AG09309 (cell line): ENCODE measurements around the gene SEC22A.
"Not testable (repeated sequence)": the region's sequence is repeated elsewhere in the genome, so short reads cannot be mapped to it uniquely, and the experiment has no call there.

ENCODE experiments used
- DNase-seq: peaks from one replicate; pipeline ENCODE4 v3.0.0-alpha.2; 2010; ENCODE audit warnings: low read depth
- H3K4me3 ChIP-seq: 2 replicates; pipeline ENCODE4 v1.5.1; 2011; ENCODE audit warnings: mild to moderate bottlenecking, low read depth, low read length, moderate library complexity; ENCODE audit not compliant: control insufficient read depth
- CTCF ChIP-seq: IDR thresholded peaks from 2 replicates; pipeline ENCODE4 v1.5.1; 2011; ENCODE audit warnings: mild to moderate bottlenecking, low read depth, low read length, inconsistent platforms; ENCODE audit not compliant: insufficient read depth, control insufficient read depth; ENCODE audit errors: missing control alignments

Gene SEC22A

GRCh38 chr3:123236902-123237301, 35.2 kb downstream of the SEC22A start:
- DNase-seq: no peak
- no peak overlapping the region for H3K4me3 ChIP-seq
- no peak for TF ChIP-seq CTCF

GRCh38 chr3:123239186-123239585, 37.4 kb downstream of the SEC22A start:
- not testable (repeated sequence) for DNase-seq, H3K4me3 ChIP-seq

DNA sequence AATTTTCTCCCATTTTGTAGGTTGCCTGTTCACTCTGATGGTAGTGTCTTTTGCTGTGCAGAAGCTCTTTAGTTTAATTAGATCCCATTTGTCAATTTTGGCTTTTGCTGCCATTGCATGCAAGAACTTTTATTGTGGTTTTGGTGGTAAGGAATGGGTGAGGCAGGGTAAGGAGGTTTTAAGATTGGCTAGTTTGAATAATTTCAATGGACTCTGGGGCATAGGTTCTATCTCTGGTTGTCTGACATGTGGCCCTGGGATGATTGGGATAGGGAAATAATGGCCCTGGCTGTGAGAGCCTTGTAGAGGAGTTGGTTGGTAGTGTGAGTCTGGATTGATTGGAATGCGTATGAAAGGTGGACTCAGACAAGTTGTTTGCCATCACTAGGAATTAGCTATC, 38.0 kb downstream of the SEC22A start:
- TF ChIP-seq CTCF: no peak
- H3K4me3 ChIP-seq: no peak overlapping the region
- DNase-seq: no peak

DNA sequence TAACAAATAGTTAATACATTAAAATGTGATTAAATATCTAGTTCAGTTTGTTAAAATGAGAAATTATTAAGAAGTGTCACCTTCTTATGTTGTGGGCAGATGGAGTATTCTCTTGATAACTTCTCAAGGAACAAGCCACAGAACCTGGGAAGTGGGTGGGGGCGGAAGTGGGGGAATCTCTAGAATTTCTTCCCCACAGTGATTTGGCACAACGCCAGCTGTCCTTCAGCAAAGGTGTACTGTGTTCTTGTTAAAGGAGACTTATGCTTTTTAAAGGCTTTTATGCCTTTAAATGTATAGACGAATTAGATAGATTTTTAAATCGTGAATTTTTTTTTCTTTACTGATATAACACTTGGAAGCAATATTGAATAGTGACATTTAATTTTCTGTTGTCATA, 42.4 kb downstream of the SEC22A start:
- no peak for DNase-seq
- no peak overlapping the region for H3K4me3 ChIP-seq
- no peak for TF ChIP-seq CTCF

- DNase-seq: no peak
- TF ChIP-seq CTCF: no peak
- no peak overlapping the region for H3K4me3 ChIP-seq
Measured at GRCh38 chr3:123246866-123247265, 45.1 kb downstream of the SEC22A start.

DNA sequence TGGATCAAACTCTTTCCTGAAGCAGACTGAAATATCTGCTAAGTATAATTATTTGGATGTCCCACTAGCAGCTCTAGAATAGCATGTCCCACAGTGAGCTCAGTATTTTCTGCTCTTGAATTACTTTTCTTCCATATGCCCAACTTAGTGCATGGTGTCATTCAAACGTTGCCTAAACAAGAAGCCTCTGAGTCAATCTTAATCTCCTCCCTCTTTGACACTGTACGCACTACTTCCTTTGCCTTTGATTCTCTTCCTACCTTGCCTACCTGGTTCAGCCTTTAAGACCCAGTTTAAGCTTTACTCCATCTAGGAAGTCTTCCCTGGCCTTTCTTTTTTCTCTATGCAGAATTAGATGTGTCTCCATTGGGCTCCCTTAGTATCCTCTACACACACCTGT, 54.5 kb downstream of the SEC22A start:
- no peak for DNase-seq
- no peak for TF ChIP-seq CTCF
- H3K4me3 ChIP-seq: no peak overlapping the region

DNA sequence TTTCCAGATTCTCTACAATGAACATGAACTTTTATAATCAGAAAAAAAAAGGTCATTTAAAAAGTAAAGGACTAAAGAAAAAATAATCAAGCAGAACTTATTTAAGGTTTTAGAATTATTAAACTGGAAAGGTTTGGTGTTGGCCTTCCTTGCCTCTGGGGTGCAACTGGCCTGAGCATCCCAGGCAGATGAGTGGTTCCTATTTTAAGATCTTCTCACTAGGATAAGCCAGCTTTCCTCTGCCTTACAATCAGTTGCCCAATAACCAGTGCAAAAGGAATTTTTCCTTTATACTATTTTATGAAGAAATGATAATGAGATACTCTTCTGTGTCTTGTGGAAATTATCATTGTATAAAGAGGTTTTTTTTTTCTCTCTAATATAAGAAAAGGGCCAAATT, 56.6 kb downstream of the SEC22A start:
- no peak for DNase-seq
- no peak for TF ChIP-seq CTCF
- H3K4me3 ChIP-seq: no peak overlapping the region
